Upper lobe of left lung (tissue), 4 donors: ENCODE measurements around the gene PSORS1C2.

Experiments used
- CTCF ChIP-seq, 6 experiments: fragments of 450-650 bp in 4 of 6; fragments of 200-600 bp in 2 of 6; sonication (generic) in 2 of 6; IDR thresholded peaks; one replicate each; pipeline ENCODE4 v1.5.1; 2016 to 2019; ENCODE audit warnings: antibody characterized with exemption in 6 of 6
- EP300 ChIP-seq, 4 donors: sonication (generic); formaldehyde crosslinking; IDR thresholded peaks; one replicate each; pipeline ENCODE4 v1.5.1; 2017; ENCODE audit warnings: antibody characterized with exemption in 4 of 4, control low read depth in 2 of 4

DNA sequence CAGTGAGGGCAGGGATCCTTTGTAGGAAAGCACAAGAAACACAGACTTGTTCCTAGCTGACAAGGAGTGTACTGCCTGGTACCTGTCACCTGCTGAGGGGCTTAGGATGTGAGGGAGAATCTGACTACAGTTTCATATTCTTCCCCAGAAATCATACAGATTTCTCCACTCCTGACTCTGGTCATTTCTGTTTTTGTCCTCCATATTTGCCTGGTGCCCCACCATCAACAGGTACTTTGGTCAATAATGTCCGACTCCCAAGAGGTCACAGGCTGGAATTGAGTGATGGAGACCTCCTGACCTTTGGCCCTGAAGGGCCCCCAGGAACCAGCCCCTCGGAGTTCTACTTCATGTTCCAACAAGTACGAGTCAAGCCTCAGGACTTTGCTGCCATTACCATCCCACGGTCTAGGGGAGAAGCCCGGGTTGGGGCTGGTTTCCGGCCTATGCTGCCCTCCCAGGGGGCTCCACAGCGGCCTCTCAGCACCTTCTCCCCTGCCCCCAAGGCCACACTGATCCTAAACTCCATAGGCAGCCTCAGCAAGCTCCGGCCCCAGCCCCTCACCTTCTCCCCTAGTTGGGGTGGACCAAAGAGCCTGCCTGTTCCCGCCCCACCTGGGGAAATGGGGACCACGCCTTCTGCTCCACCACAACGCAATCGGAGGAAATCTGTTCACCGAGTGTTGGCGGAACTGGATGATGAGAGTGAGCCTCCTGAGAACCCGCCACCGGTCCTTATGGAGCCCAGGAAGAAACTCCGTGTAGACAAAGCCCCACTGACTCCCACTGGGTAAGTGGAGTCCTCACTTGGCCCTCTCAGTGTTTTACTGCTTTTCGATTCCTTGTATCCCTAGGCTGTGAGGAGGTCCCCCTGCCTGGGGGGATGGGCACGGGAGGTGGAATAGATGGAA is 22.6 kb upstream of the PSORS1C2 start:
- no peak for TF ChIP-seq EP300 (IDR thresholded peaks at IDR 0.05)
- no peak for TF ChIP-seq CTCF (IDR thresholded peaks at IDR 0.05)
